22Rv1 (cell line): Measurements from ENCODE around the gene PGAP6.

Experiments used
- H3K27ac ChIP-seq: fragments of 450-650 bp; 2 replicates; pipeline ENCODE4 v1.5.1; 2017
- ZFX ChIP-seq: fragments of 450-650 bp; IDR thresholded peaks from 2 replicates; pipeline ENCODE4 v1.6.1; 2017; ENCODE audit warnings: antibody characterized with exemption, borderline replicate concordance
- TF ChIP-seq, protein P1 (sequence below): fragments of 450-650 bp; IDR thresholded peaks from 2 replicates; pipeline ENCODE4 v1.5.1; 2017; ENCODE audit warnings: mild to moderate bottlenecking

Gene PGAP6

DNA sequence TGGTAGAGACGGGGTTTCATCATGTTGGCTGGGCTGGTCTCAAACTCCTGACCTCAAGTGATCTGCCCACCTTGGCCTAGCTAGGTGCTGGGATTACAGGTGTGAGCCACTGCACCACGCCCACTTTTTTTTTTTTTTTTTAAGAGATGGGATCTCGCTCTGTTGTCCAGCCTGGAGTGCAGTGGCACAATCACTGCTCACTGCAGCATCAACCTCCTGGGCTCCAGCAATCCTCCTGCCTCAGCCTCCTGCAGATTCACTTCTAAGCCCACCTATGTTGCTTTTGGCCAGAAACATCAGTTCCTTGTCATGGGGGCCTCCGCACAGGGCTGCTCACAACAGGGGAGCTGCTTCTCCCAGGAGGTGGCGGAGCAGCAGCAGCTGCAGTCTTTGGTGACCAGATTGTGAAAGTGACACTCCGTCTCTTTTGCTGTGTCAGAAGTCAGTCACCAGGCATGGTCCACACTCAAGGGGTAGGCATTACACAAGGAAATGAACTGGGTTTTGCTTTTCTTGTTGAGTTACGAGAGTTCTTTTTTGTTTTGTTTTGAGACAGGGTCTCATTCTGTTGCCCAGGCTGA lies 10.8 kb upstream of the PGAP6 start:
- TF ChIP-seq, protein P1, sequence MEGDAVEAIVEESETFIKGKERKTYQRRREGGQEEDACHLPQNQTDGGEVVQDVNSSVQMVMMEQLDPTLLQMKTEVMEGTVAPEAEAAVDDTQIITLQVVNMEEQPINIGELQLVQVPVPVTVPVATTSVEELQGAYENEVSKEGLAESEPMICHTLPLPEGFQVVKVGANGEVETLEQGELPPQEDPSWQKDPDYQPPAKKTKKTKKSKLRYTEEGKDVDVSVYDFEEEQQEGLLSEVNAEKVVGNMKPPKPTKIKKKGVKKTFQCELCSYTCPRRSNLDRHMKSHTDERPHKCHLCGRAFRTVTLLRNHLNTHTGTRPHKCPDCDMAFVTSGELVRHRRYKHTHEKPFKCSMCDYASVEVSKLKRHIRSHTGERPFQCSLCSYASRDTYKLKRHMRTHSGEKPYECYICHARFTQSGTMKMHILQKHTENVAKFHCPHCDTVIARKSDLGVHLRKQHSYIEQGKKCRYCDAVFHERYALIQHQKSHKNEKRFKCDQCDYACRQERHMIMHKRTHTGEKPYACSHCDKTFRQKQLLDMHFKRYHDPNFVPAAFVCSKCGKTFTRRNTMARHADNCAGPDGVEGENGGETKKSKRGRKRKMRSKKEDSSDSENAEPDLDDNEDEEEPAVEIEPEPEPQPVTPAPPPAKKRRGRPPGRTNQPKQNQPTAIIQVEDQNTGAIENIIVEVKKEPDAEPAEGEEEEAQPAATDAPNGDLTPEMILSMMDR: no peak
- TF ChIP-seq ZFX: no peak
- no peak overlapping the region for H3K27ac ChIP-seq

DNA sequence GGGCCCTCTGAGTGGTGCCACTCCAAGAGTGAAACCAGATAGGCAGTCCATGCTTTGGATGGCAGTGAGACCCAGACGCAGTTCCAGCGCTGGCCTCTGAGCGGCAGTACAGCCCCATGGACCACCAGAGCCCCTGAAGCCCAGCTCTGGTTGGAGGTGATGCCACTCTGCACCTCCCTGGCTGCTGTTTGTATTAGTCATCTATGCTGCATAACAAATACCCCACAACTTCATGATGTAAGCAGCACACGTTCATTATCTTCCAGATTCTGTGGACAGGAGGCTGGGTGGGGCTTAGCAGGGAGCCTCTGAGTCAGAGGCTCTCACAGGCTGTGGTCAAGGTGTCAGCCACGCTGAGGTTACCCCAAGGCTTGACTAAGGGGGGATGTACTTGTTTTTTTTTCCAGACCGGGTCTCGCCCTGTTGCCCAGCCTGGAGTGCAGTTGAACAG lies 10.1 kb upstream of the PGAP6 start:
- H3K27ac ChIP-seq: no peak overlapping the region
- TF ChIP-seq ZFX: no peak
- TF ChIP-seq, protein P1: peak; percentile 77

DNA sequence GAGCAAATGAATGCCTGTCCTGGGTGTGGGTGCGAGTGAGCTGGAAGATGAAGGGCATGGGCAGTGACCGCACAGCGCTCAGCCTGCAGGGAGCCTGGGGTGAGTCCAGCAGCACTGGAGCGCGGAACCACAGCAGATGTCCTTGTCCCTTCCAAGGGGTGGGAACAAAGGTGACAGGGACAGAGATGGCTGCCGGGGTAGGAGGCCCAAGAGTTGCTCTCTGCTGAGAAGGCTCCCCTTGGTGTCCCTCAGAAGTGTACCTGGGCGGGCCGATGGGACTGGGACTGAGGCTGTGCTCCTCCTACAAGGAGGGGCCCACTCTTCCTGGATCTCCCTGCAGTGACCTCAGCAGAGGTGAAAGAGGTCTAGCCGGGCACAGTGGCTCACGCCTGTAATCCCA lies 7.6 kb upstream of the PGAP6 start:
- no peak overlapping the region for H3K27ac ChIP-seq
- TF ChIP-seq, protein P1: no peak

DNA sequence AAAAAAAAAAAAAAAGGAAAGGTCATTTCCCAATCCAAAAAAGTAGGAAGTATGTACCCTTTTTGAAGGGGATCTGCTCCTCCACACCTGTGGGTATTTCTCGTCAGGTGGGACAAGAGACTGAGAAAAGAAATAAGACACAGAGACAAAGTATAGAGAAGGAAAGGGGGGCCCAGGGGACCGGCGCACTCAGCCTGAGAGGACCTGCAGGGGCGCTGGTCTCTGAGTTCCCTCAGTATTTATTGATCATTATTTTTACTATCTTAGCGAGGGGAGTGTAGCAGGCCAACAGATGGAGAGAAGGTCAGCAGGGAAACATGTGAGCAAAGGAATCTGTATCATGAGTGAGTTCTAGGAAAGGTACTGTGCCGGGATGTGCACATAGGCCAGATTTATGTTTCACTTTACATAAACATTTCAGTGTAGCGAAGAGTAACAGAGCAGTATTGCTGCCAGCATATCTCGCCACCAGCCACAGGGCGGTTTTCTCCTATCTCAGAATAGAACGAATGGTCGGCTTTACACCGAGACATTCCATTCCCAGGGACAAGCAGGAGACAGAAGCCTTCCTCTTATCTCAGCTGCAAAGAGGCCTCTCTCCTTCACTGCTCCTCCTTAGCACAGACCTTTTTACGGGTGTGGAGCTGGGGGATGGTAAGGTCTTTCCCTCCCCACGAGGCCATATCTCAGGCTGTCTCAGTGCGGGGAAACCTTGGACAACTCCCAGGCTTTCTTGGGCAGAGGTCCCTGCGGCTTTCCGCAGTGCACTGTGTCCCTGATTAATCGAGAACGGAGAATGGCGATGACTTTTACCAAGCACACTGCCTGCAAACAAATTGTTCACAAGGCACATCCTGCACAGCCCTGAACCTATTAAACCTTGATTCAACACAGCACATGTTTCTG lies 6.2 kb upstream of the PGAP6 start:
- peak overlapping the region; percentile 31; the same call in 1 of the 2 replicates for H3K27ac ChIP-seq

DNA sequence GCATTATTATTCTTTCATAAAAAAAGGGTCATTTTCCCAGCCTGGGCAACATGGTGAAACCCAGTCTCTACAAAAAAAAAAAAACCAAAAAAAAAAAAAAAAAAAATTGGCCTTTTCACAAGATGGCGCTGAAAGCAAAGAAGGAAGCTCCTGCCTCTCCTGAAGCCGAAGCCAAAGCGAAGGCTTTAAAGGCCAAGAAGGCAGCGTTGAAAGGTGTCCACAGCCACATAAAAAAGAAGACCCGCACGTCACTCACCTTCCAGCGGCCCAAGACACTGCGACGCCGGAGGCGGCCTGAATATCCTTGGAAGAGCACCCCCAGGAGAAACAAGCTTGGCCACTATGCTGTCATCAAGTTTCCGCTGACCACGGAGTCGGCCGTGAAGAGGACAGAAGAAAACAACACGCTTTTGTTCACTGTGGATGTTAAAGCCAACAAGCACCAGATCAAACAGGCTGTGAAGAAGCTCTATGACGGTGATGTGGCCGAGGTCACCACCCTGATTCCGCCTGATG lies 4.9 kb upstream of the PGAP6 start:
- TF ChIP-seq, protein P1: peak; percentile 29
- TF ChIP-seq ZFX: no peak
- 0 out of 2 replicates have a peak overlapping the region, but pooled peaks have one; percentile 29 for H3K27ac ChIP-seq

DNA sequence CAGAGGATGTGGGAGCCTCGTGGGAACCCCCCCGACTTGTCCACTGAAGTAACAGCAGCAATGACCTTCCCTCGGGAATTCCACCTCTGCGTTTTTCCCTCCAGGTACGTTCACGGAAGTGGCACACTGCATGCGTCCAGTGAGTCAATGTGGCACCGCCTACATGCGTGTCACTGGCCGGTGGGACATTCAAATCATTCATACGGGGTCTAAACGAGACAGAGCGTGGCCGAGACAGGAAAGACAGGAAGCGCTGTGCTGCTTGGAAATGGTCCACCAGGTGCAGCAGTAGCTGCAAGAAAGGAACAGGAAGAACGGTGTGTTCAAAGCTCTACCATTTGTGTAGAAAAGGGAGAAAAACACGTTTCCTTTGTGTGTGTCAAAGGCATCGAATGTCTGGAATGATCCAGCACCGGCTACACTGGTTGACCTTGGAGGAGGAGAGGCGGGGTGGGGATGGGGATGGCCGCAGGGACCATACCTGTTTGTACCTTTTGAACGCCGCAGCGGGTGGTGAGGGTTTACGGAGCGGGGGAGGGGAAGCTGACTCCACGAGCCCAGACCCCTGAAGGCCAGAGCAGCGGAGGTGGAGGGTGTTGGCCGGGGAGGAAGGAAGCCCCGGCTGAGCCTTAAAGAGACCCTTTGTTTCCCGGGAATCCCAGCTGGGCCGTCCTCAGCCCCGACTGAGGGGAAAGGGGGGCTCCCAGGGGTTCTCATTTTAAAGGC lies 1.7 kb upstream of the PGAP6 start:
- H3K27ac ChIP-seq: peak overlapping the region; percentile 96
- TF ChIP-seq ZFX: no peak
- TF ChIP-seq, protein P1: no peak

DNA sequence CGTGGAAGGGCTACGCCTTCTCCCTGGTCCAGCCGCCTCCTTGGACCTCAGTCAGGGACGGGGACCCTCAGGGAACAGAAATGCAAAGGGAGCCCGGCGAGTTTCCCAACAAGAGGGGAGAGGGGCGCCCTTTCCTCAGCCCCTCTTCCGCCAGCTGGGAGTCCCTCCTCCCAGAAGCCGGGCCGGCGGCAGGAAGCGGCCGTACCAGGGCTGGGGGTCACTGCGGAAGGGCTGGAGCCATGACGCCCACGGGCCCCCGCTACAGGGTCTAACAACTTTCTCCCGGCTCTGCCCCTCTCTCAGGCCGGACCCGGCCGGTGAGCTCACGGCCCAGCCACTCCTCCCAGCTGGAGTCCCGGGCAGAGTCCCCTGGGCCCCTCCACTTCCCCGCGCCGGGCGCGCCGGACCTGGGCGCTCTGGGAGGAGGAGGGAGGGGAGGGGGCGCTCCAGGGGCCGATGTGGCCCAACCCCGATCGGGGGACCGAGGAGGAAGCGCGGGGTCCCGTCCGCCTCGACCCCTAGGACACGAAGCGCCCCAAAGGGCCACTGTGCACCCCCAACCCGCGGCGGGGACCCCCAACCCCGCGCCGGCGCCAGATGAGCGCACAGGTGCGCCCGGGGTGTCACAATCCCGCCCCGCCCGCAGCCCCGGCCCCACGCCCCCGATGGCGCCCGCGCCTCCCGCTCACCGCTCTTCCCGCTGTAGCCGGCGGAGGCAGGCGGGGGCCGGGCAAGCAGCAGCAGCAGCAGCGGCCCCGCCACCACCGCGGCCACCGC lies 578 bp downstream of the PGAP6 start:
- H3K27ac ChIP-seq: peak overlapping the region; percentile 96
- no peak for TF ChIP-seq ZFX
- TF ChIP-seq, protein P1: no peak
